NK-92 treated with Interleukin-12 subunit alpha and Interleukin-12 subunit beta, amount 100 ng/mL, for 24 hours (cell line): Measurements from ENCODE around the gene RIN2.

Experiments
- DNase-seq: peaks from one replicate; lab custom pipeline; 2025; lab: John Stamatoyannopoulos, UW

RIN2 gene

GRCh38 chr20:19758133-19758500 lies at the start of gene RIN2:
Gene RIN2, plus strand, starts transcription at chr20:19758258. Its CDS starts 131,344 bp downstream, at chr20:19889602.
- no peak for DNase-seq

GRCh38 chr20:19709635-19710335 lies 48.3 kb upstream of the RIN2 start:
- no peak for DNase-seq

- DNase-seq, result no peak
These were observed 47.5 kb upstream of the RIN2 start for GRCh38 chr20:19710336-19711120.

GRCh38 chr20:19711126-19711525 lies 46.9 kb upstream of the RIN2 start:
- no peak for DNase-seq

GRCh38 chr20:19712721-19713260 lies 45.3 kb upstream of the RIN2 start:
- DNase-seq, result no peak

- DNase-seq, result no peak
These were observed 44.1 kb upstream of the RIN2 start for GRCh38 chr20:19713822-19714578.

- DNase-seq, result no peak
These were observed 43.5 kb upstream of the RIN2 start for GRCh38 chr20:19714579-19714840.

GRCh38 chr20:19715986-19716385 lies 42.1 kb upstream of the RIN2 start:
- no peak for DNase-seq

GRCh38 chr20:19718880-19719279 lies 39.2 kb upstream of the RIN2 start:
- DNase-seq, result no peak

- no peak for DNase-seq
These were observed 37.1 kb upstream of the RIN2 start for GRCh38 chr20:19720991-19721390.

GRCh38 chr20:19723051-19723450 lies 35.0 kb upstream of the RIN2 start:
- DNase-seq, result no peak

- DNase-seq, result no peak
These were observed 34.1 kb upstream of the RIN2 start for GRCh38 chr20:19723813-19724430.

GRCh38 chr20:19725373-19725772 lies 32.7 kb upstream of the RIN2 start:
- no peak for DNase-seq

GRCh38 chr20:19725814-19726525 lies 32.1 kb upstream of the RIN2 start:
- no peak for DNase-seq

GRCh38 chr20:19727251-19727847 lies 30.7 kb upstream of the RIN2 start:
- DNase-seq, result no peak

GRCh38 chr20:19729672-19730071 lies 28.4 kb upstream of the RIN2 start:
- DNase-seq, result no peak

GRCh38 chr20:19730706-19731105 lies 27.4 kb upstream of the RIN2 start:
- DNase-seq, result no peak

GRCh38 chr20:19734811-19735210 lies 23.2 kb upstream of the RIN2 start:
- no peak for DNase-seq

- no peak for DNase-seq
These were observed 22.6 kb upstream of the RIN2 start for GRCh38 chr20:19735446-19735845.

GRCh38 chr20:19737025-19737424 lies 21.0 kb upstream of the RIN2 start:
- no peak for DNase-seq

- DNase-seq, result no peak
These were observed 19.1 kb upstream of the RIN2 start for GRCh38 chr20:19738951-19739350.
